Testis (tissue), 2 donors: ENCODE data around the gene PPIL1.

ENCODE experiments used
- CTCF ChIP-seq, 3 experiments: fragments of 450-650 bp in 2 of 3; fragments of 200-600 bp in 1 of 3; sonication (generic) in 1 of 3; IDR thresholded peaks; one replicate each; pipeline ENCODE4 v1.5.1; 2016 to 2019; ENCODE audit warnings: antibody characterized with exemption in 3 of 3, mild to moderate bottlenecking in 2 of 3, moderate library complexity in 1 of 3
- POLR2A ChIP-seq: fragments of 450-650 bp; IDR thresholded peaks from one replicate; pipeline ENCODE4 v1.6.1; 2017; ENCODE audit warnings: antibody characterized with exemption, mild to moderate bottlenecking, moderate library complexity

GRCh38 chr6:36836111-36837021, 38.2 kb downstream of the PPIL1 start:
- TF ChIP-seq CTCF (IDR thresholded peaks at IDR 0.05) (no peak), POLR2A (no peak)
